ENCODE measurements around the gene SLC25A15.
"Not testable (repeated sequence)": the region's sequence is repeated elsewhere in the genome, so short reads cannot be mapped to it uniquely, and the experiment has no call there.

The SLC25A15 gene

DNA sequence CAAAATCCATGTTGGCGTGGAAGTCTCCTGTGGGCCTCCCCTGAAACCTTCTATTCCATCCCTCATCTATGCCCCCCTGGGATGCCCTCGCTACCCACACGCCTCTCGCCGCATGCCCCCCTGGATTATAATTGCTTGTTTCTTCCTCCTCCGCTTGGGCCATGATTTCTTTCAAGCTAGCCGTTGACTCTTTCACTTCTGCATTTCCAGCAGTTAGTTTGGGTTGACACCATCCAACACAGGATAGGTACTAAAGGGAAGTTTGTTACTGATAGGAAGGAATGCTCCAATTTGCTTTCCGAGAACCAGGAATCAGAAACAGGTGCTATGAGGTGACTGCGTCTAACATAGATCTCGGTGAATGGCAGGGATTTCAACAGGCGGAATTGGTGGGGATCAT, 7.7 kb upstream of the SLC25A15 start:
- no peak for DNase-seq (ENCODE audit: low read depth in 2 of 2)

DNA sequence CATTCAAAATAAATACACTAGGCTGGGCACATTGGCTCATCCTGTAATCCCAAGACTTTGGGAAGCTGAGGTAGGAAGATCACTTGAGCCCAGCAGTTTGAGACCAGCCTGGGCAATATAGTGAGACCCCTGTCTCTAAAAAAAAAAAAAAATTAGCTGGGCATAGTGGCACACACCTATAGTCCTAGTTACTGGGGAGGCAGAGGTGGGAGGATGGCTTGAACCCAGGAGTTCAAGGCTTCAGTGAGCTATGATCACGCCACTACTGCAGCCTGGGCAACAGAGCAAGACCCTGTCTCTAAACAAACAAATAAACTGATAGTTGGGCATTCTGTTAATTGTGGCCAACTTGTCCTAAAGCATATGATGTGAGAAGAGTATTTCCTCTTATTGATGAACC, 6.4 kb upstream of the SLC25A15 start:
- not testable (repeated sequence) for DNase-seq (ENCODE audit: low read depth in 2 of 2)

DNA sequence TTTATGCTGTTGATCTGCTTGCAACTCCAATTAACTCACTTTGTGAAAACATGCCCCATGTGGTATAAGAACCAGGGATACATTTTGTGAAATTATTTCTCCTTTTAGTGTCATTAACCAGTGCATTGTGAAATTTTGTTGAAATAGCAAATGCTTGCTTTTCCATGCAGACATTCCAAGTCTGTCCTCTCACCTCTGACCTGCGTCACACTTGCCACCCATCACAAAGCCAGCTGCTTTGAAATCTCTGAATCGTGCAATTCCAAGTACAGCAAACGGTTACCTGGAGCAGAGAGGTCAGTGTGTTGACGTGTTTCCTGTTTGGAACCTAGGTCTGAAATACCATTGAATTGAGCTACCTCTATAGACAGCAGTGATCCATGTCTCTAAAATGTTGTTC, 4.9 kb upstream of the SLC25A15 start:
- no peak for DNase-seq (ENCODE audit: low read depth in 2 of 2)

DNA sequence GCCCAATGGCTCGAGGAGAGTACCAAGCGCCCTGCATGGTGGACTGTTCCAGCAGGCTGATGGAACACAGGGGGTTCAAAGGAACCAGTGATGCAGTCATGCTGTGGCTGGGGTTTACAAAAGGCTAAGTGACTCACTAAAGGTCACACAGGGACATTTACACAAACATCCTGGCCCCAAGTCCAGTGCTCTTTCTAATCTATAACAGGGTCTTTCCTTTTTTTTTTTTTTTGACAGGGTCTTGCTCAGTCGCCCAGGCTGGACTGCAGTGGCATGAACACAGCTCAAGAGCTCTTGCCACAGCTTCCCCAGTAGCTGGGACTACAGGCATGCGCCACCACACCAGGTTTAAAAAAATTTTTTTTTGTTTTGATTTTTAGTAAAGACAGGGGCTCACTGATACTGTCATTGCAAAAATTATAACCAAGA, 2.8 kb upstream of the SLC25A15 start:
- DNase-seq (ENCODE audit: low read depth in 2 of 2): no peak

DNA sequence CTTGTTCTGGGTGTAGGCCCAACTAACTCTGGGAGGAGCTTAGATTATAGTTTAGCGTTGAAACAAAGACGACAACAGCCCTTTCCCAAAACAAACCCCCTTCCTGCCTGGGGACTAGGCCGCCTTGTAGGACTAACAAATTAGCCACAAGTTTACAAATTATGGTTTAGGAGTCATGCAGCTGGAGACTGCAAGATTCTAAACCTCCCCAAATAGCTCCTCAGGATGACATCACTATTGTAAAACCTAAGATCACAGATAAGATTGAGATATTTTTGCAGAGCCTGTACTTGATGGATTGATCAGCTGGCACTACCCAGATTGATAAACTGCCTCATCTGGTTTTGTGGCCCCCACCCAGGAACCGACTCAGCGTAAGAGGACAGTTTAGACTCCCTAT, 2.3 kb upstream of the SLC25A15 start:
- DNase-seq (ENCODE audit: low read depth in 2 of 2): no peak

DNA sequence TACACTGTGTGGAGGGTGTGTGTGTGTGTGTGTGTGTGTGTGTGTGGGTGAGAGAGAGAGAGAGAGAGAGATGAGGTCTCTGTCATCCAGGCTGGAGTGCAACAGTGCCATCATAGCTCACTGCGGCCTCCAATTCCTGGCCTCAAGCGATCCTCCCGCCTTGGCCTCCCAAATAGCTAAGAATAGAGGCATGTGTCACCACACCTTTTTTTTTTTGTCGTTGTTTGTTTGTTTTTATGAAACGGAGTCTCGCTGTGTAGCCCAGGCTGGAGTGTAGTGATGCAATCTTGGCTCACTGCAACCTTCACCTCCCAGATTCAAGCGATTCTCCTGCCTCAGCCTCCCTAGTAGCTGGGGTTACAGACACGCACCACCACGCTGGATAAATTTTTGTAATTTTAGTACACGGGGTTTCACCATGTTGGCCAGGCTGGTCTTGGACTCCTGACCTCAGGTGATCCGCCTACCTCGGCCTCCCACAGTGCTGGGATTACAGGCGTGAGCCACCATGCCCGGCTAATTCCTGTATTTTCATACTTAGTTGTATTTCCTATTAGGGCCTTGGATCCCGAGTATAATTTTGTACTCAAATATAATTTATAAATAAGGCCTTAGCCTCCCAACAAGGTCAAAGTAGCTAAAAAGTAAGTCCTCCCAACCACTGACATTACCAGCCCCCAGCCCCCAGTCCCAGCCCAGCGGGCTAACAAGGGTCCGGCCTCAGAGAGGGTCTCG, 704 bp upstream of the SLC25A15 start:
- DNase-seq (ENCODE audit: low read depth in 2 of 2): not testable (repeated sequence)

DNA sequence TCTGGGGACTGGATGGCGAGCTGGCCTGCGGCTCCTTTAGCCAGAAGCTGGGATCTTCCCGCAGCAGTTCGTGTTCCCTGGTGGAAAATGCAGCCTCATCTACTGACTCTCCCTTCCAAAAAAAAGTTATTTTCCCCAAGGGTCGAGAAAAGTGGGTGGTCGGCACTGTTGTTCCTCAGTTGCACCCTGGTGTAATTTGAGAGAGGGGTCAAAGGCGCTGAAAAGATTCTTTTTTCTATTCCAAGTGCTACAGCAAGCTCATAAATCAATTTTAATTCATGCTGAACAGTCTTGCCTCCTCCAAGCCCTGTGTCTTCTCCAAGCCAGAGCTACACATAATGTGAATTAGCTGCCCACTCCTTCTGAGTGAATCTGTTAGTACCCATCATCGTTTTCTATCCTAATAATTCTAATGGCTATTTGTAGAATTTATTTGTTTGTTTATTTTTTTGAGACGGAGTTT, 774 bp downstream of the SLC25A15 start:
- DNase-seq (ENCODE audit: low read depth in 2 of 2): no peak

DNA sequence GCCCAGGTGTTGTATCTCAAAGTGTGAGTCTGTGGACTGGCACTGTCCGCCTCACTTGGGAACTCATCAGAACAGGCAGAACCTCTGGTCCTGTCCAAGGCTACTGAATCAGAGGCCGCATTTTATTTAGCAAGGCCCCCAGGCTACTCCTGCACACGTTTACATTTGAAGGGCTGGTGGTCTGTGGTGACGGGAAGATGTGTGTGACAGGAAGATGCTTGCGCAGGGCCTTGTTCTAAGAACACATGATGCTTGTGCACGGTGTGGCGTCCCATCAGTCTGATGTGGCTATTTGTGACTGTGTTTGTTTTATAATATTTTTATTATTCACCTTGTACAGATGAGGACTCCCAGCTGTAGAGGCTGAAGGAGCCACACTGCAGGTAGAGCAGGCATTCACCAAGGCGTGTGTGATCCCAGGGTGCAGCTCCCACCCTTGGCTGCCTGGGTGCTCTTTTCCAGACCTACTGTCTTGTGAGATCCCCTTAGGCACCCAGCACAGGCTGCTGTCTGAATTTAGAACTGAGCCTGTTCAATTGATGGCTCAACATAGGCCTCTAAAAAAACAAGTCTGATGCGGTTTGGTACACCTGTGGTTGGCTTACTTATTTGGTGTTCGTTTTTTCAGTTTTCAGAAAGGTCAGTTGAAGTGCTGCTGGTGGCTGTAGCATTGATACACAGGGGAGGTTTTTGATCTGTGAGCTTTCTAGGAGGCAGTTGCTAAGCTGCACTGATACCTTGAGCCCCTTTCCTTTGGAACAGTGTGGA, 3.1 kb downstream of the SLC25A15 start:
- no peak for DNase-seq (ENCODE audit: low read depth in 2 of 2)

DNA sequence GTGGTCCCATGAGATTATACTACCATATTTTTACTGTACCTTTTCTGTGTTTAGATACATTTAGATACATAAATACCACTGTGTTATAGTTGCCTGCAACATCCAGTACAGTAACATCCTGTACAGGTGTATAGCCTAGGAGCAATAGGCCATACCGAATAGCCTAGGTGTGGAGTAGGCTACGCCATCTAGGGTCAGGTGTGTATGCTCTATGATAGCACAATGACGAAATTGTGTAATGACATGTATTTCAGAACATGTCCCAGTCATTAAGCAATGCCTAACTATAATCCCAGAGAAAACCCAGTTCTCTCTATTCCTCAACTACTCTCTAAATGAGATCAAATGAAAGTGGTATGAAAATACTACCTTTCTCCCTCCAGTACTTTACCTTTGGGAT, 3.9 kb downstream of the SLC25A15 start:
- DNase-seq (ENCODE audit: low read depth in 2 of 2): no peak

DNA sequence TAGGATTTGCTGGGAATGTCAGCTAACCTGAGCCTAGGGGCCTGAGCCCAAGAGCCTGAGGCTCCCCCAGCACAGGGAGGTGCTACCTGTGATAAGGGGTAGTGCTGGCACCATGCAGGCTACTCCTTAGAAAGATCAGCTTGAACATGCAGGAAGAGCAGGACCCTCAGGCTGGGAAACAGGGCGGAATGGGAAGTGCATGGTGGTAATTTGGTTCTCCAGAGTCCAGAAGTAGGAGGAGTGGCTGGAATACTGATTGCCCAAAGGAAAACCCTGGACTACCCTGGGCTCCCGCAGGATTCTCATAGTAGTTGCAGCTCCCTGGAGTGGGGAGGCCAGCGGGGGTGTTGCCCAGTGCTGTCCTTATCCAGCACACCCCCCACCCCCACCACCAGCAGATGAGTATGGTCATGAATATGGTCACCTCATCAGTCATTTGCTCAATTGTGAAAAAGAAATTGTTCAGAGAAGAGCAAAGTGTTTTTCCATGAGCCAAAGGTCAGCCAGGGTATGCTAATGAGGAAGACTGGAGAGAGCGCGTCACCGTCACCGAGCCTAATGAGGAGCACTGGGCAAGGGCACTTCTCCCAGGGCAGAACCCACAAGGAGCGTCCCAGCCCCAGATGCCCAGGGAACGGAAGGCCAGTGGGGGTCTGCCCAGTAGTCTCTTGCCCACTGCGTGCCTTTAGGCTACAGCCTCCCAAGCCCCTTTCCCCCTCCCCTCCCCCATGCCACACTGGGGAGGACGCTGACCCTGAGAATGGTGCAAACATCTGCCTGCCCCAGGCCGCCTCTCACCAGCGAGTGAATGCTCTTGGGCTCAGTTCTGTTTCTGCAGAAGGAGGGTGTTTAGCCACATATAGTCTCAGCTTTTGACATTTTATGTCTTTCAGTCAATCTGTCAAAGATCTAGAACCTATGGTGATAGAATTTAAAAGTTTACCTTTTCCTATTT, 5.3 kb downstream of the SLC25A15 start:
- no peak for DNase-seq (ENCODE audit: low read depth in 2 of 2)

DNA sequence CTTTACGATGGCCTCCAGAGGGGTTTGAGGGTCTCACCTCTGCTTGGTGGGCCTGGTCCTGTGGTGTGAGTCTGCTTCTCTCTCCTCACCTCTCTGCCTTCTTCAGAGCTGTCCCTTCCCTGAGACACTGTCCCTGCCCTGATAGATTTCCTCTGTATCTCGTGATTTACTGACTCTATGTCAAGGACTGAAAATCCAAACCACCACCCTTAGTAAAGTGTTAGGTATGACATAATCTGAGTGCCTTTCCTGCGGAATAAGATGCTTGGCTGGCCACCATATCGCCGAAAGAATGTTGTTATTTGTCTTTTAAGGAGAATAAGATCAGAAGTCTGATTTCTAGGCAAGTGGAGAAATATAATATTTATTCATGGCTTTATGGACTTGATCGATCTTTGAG, 7.2 kb downstream of the SLC25A15 start:
- DNase-seq (ENCODE audit: low read depth in 2 of 2): no peak

DNA sequence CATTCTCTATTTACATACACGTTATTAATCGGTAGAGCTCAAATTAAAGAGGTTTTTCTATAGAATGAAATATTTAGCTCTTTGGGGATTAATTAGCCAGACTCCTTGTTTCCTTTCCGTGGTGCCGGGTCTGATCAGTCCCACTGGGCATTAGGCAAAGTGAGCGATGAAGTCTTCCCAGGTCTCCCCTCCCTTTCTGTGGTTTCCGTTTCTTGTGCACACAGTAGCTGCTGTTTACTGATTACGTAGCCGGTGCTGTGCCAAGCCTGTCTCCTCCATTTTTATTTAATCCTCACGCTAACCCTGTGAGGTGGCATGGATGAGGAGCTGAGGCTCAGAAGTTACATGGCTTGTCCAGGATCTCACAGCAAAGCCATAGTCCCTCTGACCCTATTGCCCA, 9.0 kb downstream of the SLC25A15 start:
- no peak for DNase-seq (ENCODE audit: low read depth in 2 of 2)

DNA sequence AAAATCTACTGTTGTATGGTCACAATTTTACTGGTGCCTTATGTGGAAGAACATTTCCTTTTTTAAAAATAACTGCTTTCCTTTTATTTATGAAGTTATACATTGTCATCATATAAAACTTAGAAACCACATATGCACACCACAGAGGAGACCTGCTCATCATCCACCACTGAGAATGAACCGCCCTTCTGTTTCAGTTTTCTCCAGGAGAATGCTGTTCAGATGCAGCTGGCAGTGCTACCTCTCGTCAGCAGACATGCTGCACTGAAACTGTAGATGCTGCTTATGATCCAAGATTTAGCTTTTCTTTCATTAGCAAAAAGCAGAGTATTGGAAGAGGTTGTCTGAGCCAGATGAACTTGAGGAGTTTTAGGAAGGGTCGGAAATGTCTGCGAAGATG, 10.1 kb downstream of the SLC25A15 start:
- DNase-seq (ENCODE audit: low read depth in 2 of 2): no peak

DNA sequence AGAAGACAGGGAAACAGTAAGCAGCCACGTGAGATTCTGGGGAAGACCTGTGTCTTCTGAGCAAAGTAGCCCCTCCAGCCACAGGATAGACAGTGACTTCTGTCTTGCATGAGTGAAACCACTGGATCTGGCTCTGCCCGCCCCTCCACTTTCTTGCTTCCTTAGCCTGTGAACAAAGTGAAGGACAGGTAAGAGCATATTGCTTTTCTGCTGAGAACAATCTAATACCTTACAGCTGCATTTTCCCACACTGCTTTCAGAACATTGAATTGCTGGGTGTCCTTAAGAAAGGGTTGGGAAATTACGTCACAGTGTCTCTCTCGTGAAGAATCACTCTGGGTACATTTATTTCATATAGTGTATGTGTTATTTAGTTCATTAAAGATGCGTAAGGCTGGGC, 11.1 kb downstream of the SLC25A15 start:
- no peak for DNase-seq (ENCODE audit: low read depth in 2 of 2)

DNA sequence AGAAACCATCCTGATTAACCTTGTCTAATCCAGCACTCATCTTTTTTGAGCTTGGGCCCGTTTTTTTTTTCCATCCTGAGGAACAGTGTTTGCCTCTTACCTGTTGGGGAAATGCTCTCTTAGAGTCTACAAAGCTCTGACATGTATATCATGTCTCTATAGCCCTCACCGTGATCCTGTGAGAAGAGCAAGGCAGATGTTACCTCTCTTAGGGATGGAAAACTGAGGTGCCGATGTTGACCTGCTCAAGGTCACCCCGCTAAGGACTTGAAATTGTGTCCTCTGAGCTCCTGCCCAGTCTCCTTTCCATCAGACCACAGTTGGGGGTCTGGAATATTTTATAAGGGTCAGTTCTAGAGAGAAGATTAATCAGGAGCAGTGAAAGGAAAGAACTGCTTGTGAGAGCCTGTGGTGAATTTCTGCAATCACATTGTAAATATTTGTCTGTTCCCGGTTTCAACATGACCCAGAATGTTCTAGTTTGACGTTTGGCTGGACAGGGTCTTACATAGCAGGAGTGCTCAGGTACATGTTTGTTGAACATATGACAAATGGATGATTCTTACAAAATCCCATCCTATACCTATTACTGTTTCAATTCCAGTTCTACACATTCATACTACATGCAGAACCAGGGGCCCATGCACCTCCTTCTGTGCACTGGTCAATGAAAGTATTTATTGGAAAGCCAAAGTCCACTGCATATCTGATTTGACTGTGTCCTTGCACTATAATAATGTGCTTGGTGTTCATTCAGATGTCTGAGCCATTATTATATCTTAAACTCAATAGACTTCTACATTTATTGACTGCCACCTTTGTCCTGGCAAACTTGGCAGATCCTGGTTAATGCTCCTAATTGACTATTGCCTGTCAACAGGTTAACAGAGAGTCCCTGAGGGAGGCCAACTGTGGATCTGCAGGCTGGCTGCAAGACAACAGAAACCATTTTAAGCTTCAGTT, 12.1 kb downstream of the SLC25A15 start:
- no peak for DNase-seq (ENCODE audit: low read depth in 2 of 2)

DNA sequence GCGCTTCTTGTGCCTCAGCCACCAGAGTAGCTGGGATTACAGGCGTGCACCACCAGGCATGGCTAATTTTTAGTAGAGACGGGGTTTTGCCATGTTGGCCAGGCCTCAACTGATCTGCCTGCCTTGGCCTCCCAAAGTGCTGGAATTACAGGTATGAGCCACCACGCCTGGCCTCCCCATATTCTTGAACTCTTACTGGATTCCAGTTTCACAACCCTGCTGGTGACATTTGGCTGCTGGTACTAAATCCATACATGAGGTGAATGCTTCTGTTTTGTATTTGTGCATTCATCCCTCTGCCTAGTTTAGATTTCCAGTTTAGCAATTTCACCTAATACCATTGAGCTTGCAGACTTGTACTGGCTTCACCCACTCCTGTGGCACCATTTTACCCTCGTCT, 13.9 kb downstream of the SLC25A15 start:
- DNase-seq (ENCODE audit: low read depth in 2 of 2): no peak

DNA sequence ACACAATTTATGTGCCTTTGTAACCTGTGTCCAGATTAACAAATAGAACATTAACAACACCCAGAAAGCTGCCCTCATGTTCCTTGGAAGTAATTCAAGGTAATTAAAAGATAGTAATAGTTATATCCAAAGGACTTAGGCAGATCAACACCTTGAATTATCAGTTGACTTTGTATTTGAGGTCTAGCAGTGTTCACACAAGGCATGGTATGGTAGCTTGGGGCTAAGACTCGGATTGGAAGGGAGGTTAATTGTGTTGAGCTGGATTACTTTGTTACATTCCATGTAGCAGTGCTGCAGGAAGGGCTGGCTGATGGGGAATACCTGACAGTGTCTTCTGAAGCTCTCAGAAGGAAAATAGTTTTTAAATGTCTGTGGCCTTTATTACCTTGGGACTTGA, 16.8 kb downstream of the SLC25A15 start:
- DNase-seq (ENCODE audit: low read depth in 2 of 2): no peak

DNA sequence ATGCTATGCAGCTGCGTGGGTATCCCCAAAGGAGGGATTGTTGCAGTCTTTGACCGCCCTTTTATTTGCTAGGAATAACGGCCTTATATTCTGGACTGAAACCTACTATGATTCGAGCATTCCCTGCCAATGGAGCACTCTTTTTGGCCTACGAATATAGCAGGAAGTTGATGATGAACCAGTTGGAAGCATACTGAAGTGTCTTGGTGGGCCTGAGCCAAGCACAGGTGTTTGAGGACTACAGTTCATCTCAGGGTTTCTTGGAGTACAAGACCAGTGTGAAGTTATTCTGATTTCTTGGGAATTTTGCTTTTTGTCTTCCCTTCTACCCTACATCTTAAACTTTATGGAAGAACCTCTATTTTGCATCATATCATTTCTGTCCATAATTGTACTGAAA, 20.1 kb downstream of the SLC25A15 start:
- DNase-seq (ENCODE audit: low read depth in 2 of 2): no peak

DNA sequence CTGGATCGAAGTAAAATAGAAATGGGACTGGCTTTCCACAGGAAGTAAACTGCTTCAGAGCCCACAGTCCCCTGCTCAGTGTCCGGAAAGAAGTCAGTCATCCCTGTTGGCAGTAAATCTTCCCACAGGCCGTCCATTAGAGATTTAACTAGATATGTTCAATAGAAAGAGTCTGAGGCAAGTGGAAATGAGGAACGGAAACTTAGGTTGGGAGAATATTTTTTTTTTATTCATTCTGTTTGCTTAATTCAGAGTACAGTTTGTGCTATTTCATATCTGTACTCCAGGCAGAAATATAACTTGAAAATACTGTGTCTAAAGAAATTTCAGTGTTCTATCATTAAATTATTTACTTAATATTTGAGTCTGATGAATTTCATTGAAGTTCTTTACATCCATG, 22.7 kb downstream of the SLC25A15 start:
- no peak for DNase-seq (ENCODE audit: low read depth in 2 of 2)

DNA sequence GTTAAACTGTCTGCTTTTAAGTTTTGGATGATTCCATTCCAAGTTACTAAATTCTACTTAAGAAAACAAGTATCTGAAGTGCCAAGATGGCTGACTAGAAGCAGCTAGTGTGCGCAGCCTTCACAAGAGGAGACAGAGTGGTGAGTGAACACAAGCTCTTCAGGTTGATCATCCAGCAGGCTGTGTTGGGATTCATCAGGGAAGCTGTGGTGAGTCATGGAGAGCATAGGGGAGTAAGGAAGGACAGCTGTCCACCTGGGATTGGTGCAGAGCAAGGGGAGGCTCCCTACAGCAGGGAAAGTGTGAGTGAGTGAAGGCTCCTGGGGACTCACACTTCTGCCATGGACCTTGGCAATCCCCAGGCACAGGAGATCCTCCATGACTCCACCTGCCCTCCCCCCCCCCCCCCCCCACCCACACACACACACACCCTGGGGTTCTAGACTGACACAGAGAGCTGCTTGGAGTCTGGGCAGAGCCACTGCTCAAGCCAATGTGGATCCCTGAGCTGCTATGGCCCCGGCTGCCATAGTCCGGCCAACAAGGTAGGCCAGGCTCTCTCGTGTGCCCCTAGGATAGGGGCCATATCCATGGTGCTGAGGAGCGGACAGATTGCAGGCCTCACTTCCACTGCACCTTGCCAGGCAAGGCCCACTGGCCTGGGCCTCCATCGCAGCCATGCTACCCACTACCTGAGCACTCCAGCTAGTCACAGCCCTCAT, 23.5 kb downstream of the SLC25A15 start:
- DNase-seq (ENCODE audit: low read depth in 2 of 2): no peak

Data from stimulated activated CD8-positive, alpha-beta memory T cell treated with anti-CD3 and anti-CD28 coated beads, Interleukin-15, amount 100 ng/mL, for 4 hours (primary cell).